HEK293T (cell line): ENCODE results near the gene CALD1.

Source experiments
- ARNT ChIP-seq: fragments of 450-650 bp; IDR thresholded peaks from 2 replicates; pipeline ENCODE4 v1.6.1; 2017; ENCODE audit warnings: mild to moderate bottlenecking
- BHLHE40 ChIP-seq: fragments of 450-650 bp; IDR thresholded peaks from 2 replicates; pipeline ENCODE4 v1.6.1; 2016; ENCODE audit warnings: mild to moderate bottlenecking, moderate library complexity, borderline replicate concordance
- FOXA1 ChIP-seq: fragments of 450-650 bp; IDR thresholded peaks from 2 replicates; pipeline ENCODE4 v1.6.1; 2016; ENCODE audit warnings: mild to moderate bottlenecking
- FOXK2 ChIP-seq: fragments of 450-650 bp; IDR thresholded peaks from 2 replicates; pipeline ENCODE4 v1.6.1; 2016; ENCODE audit warnings: mild to moderate bottlenecking
- HDGF ChIP-seq: fragments of 450-650 bp; IDR thresholded peaks from 2 replicates; pipeline ENCODE4 v1.6.1; 2017; ENCODE audit warnings: antibody characterized with exemption, borderline replicate concordance
- LEF1 ChIP-seq: fragments of 450-650 bp; IDR thresholded peaks from 2 replicates; pipeline ENCODE4 v1.6.1; 2017; ENCODE audit warnings: mild to moderate bottlenecking, borderline replicate concordance
- SP1 ChIP-seq: fragments of 450-650 bp; IDR thresholded peaks from 2 replicates; pipeline ENCODE4 v1.6.1; 2017
- SUZ12 ChIP-seq: fragments of 450-650 bp; IDR thresholded peaks from 2 replicates; pipeline ENCODE4 v1.6.1; 2016; ENCODE audit warnings: mild to moderate bottlenecking
- TARDBP ChIP-seq: fragments of 450-650 bp; IDR thresholded peaks from 2 replicates; pipeline ENCODE4 v1.6.1; 2016

DNA sequence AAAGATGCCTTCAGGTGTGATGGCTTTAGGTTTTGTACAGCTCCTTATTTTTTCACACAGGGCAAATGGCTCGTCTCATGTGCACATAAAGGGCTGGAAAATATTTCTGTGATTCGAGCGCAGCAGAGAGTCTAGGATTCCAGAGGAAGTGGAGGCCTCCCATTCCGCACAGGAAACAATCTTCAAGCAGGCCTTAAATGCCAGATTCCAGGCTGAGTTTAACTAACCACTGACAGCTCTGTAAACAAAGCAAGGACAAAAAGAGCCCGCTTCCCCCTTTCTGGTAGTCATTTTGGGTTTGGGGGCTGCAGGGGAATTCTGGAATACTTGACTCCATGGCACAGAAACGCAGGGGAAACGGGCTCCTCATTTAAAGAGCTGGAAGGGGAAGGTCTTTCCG lies 87.2 kb downstream of the CALD1 start:
- TF ChIP-seq FOXA1, result no peak
- no peak for TF ChIP-seq HDGF
- TF ChIP-seq SUZ12, result no peak
- no peak for TF ChIP-seq SP1
- no peak for TF ChIP-seq TARDBP
- TF ChIP-seq FOXK2, result no peak
- no peak for TF ChIP-seq ARNT
- TF ChIP-seq BHLHE40, result no peak
- TF ChIP-seq LEF1, result no peak
